Caco-2 (cell line): ENCODE measurements around the gene CRYBG1. TPM values are rescaled to one million over a fixed set of nuclear protein-coding genes. Genes with fewer than 3 reads are reported as not detected.

ENCODE experiments used
- BruUV-seq: library from RNA; stranded (reverse); fragments of 400-500 nt; replicated peaks from 2 replicates; lab custom pipeline; 2021; lab: Mats Ljungman, UMichigan
- CTCF ChIA-PET: fragments of 300-600 bp; sonication (Branson Sonifier 250); formaldehyde crosslinking; loops from one replicate; lab custom pipeline; 2022; ENCODE audit warnings: antibody characterized with exemption; lab: Charles Lee
- POLR2A ChIA-PET: fragments of 300-600 bp; sonication (Branson Sonifier 250); formaldehyde crosslinking; loops from one replicate; lab custom pipeline; 2022; ENCODE audit warnings: antibody characterized with exemption; lab: Charles Lee
- DNase-seq, 2 experiments: peaks; one replicate each; pipeline versions ENCODE4 v3.0.0 to v3.0.0-alpha.2; 2020 to 2022
- H3K27me3 ChIP-seq: replicated peaks from 2 replicates; pipeline ENCODE4 v1.6.0; 2011; ENCODE audit warnings: low read length; ENCODE audit not compliant: control insufficient read depth, insufficient read depth
- H3K36me3 ChIP-seq: 2 replicates; pipeline ENCODE4 v1.5.1; 2011; ENCODE audit warnings: low read length; ENCODE audit not compliant: control insufficient read depth, insufficient read depth
- H3K4me1 ChIP-seq: fragments of 250-450 bp; sonication (Bioruptor Pico); 2 replicates; pipeline ENCODE4 v1.5.1; 2020; ENCODE audit warnings: mild to moderate bottlenecking
- H3K4me3 ChIP-seq: 2 replicates; pipeline ENCODE4 v1.5.1; 2011; ENCODE audit warnings: low read depth, mild to moderate bottlenecking, control low read depth, low read length
- H3K9me3 ChIP-seq: fragments of 250-450 bp; sonication (Bioruptor Pico); 2 replicates; pipeline ENCODE4 v1.5.1; 2020; ENCODE audit warnings: mild to moderate bottlenecking, moderate library complexity
- H3K27ac Mint-ChIP-seq: one replicate; pipeline ENCODE4 v1.8.0; 2022; ENCODE audit warnings: mixed read lengths; ENCODE audit not compliant: unreplicated experiment
- H3K27me3 Mint-ChIP-seq: one replicate; pipeline ENCODE4 v1.8.0; 2022; ENCODE audit warnings: mixed read lengths; ENCODE audit not compliant: insufficient read depth, unreplicated experiment
- H3K36me3 Mint-ChIP-seq: one replicate; pipeline ENCODE4 v1.8.0; 2022; ENCODE audit warnings: mild to moderate bottlenecking, mixed read lengths; ENCODE audit not compliant: insufficient read depth, unreplicated experiment
- H3K4me1 Mint-ChIP-seq: one replicate; pipeline ENCODE4 v1.8.0; 2022; ENCODE audit warnings: low read depth, mixed read lengths; ENCODE audit not compliant: unreplicated experiment
- H3K4me3 Mint-ChIP-seq: one replicate; pipeline ENCODE4 v1.8.0; 2022; ENCODE audit warnings: mild to moderate bottlenecking, moderate library complexity, mixed read lengths; ENCODE audit not compliant: unreplicated experiment
- H3K9me3 Mint-ChIP-seq: one replicate; pipeline ENCODE4 v1.8.0; 2022; ENCODE audit warnings: mixed read lengths; ENCODE audit not compliant: unreplicated experiment
- CTCF ChIP-seq, 2 experiments: fragments of 200-600 bp in 1 of 2; IDR thresholded peaks; 1 replicate in 1 of 2; 2 replicates in 1 of 2; pipeline versions ENCODE4 v1.5.1 to v1.8.0; 2011 to 2022; ENCODE audit warnings: antibody characterized with exemption in 1 of 2, control low read depth in 1 of 2, inconsistent platforms in 1 of 2, low read depth in 1 of 2, low read length in 1 of 2, mild to moderate bottlenecking in 1 of 2, moderate library complexity in 1 of 2; ENCODE audit not compliant: insufficient read depth in 1 of 2, severe bottlenecking in 1 of 2, unreplicated experiment in 1 of 2
- intact Hi-C: fragments of 100-400 bp; cut with micrococcal nuclease; formaldehyde crosslinking; loops from one replicate; pipeline ENCODE4 v1.10.0; 2022; ENCODE audit not compliant: unreplicated experiment
- total RNA-seq: library from RNA; stranded (reverse); gene quantifications from 2 replicates; pipeline ENCODE4 v1.2.3, GENCODE V29; 2022

The CRYBG1 gene
- total RNA-seq, 1 experiment from 2014 or later: 13.2 TPM

- H3K27me3 ChIP-seq: no peaks in the 10 kb centered on the region
- Mint-ChIP-seq H3K27ac (no peak overlapping the region), H3K27me3 (no peaks in the 10 kb centered on the region), H3K36me3 (no peaks in the 10 kb centered on the region), H3K4me1 (peaks cover 8% of the 10 kb centered on the region), H3K9me3 (no peaks in the 10 kb centered on the region), H3K4me3 (no peak overlapping the region)
- TF ChIP-seq CTCF (IDR thresholded peaks at IDR 0.05; ENCODE audit: insufficient read depth in 1 of 2, low read depth in 1 of 2, low read length in 1 of 2, severe bottlenecking in 1 of 2, unreplicated experiment in 1 of 2): no peak
- peaks cover 5% of the 10 kb centered on the region; the same call in 1 of the 2 replicates for H3K4me1 ChIP-seq
- no peak for DNase-seq
- ChIA-PET POLR2A (no interaction called here), CTCF (no interaction called here)
- H3K36me3 ChIP-seq: no peaks in the 10 kb centered on the region
- intact Hi-C loops: no loop called here
- H3K4me3 ChIP-seq: no peak overlapping the region
- H3K9me3 ChIP-seq: no peaks in the 10 kb centered on the region
- no TSS peak for BruUV-seq
Observed at GRCh38 chr6:106461084-106461483, 100.6 kb downstream of the CRYBG1 start.

- no peaks in the 10 kb centered on the region for H3K36me3 Mint-ChIP-seq
- H3K4me1 Mint-ChIP-seq: peaks cover 5% of the 10 kb centered on the region
- Histone ChIP-seq H3K4me1 (peaks cover under 1% of the 10 kb centered on the region; the same call in 1 of the 2 replicates), H3K9me3 (no peaks in the 10 kb centered on the region), H3K4me3 (no peak overlapping the region), H3K27me3 (no peaks in the 10 kb centered on the region), H3K36me3 (no peaks in the 10 kb centered on the region)
- no peak overlapping the region for H3K27ac Mint-ChIP-seq
- ChIA-PET CTCF (interaction anchor here (0.7 to 0.9 kb wide), 2 partner anchors 20 to 103 kb away, joined by 3 read pairs; no protein-coding TSS in a partner anchor), POLR2A (no interaction called here)
- no peak overlapping the region for H3K4me3 Mint-ChIP-seq
- no peak for DNase-seq
- H3K27me3 Mint-ChIP-seq: peaks cover 5% of the 10 kb centered on the region
- no TSS peak for BruUV-seq
- intact Hi-C loops: no loop called here
- no peak for TF ChIP-seq CTCF (IDR thresholded peaks at IDR 0.05; ENCODE audit: insufficient read depth in 1 of 2, low read depth in 1 of 2, low read length in 1 of 2, severe bottlenecking in 1 of 2, unreplicated experiment in 1 of 2)
- no peaks in the 10 kb centered on the region for H3K9me3 Mint-ChIP-seq
Observed at GRCh38 chr6:106462923-106463557, 102.5 kb downstream of the CRYBG1 start.

GRCh38 chr6:106466211-106466610 lies 105.7 kb downstream of the CRYBG1 start:
- intact Hi-C loops: no loop called here

More at GRCh38 chr6:106466211-106466610, 105.7 kb downstream of the CRYBG1 start:
- H3K36me3 Mint-ChIP-seq: no peaks in the 10 kb centered on the region
- ChIA-PET CTCF (no interaction called here), POLR2A (no interaction called here)
- no peaks in the 10 kb centered on the region for H3K27me3 ChIP-seq
- DNase-seq: no peak
- no peak for TF ChIP-seq CTCF (IDR thresholded peaks at IDR 0.05; ENCODE audit: insufficient read depth in 1 of 2, low read depth in 1 of 2, low read length in 1 of 2, severe bottlenecking in 1 of 2, unreplicated experiment in 1 of 2)
- H3K9me3 Mint-ChIP-seq: no peaks in the 10 kb centered on the region
- no peak overlapping the region for H3K27ac Mint-ChIP-seq
- H3K4me3 Mint-ChIP-seq: no peak overlapping the region
- H3K36me3 ChIP-seq: no peaks in the 10 kb centered on the region
- no TSS peak for BruUV-seq
- no peak overlapping the region for H3K4me3 ChIP-seq
- peaks cover 5% of the 10 kb centered on the region for H3K27me3 Mint-ChIP-seq
- no peaks in the 10 kb centered on the region for H3K4me1 Mint-ChIP-seq
- no peaks in the 10 kb centered on the region for H3K9me3 ChIP-seq
- no peaks in the 10 kb centered on the region for H3K4me1 ChIP-seq
